ENCODE measurements around the gene AGAP3. TPM values are rescaled to one million over a fixed set of nuclear protein-coding genes. Genes with fewer than 3 reads are reported as not detected.

The AGAP3 gene
- total RNA-seq, 4 donors from 2014 or later = 68.6 to 100 (median 72.2) TPM

DNA sequence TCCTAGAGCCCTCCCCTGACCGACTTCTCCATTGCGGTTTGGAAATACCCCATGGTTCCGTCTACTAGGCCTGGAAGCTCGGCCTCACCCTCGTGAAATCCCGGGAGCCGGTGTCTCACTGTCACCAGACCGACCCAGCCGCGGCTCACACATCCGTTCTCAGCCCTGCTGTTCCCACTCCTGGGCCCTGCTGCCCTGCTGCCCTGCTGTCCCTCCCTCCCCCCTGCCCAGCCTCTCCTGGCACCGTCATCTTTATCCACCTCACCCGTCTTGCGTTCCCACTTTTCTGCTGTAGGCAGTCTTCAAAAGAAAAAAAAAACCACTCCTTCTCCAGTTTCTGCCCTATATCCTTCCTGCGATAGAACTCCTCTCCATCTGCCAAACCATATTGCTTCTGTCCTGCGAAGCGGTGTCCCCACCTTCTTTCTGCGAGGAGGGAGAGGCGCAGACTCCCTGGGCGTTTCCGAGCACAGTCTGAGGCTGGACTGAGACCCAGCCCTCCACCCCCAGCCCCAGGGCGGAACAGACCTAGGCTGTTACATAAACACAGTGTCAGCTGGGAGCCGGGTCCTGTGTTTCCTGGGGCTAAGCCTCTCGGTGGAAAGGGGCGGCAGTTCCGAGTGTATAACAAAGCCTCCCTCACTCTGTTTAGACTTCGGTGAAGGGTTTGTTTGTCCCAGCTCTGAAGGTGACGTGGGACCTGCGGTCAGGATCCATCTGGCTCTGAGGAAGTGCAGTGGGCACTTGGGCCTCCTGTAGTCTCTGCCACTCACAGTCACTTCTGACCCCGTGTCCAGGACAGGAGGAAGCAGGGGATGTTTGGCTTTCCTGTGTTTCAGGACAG lies 2.8 kb downstream of the AGAP3 start:
- intact Hi-C loops (cut with DNase I) = no loop called here
- TF ChIP-seq, protein P1, sequence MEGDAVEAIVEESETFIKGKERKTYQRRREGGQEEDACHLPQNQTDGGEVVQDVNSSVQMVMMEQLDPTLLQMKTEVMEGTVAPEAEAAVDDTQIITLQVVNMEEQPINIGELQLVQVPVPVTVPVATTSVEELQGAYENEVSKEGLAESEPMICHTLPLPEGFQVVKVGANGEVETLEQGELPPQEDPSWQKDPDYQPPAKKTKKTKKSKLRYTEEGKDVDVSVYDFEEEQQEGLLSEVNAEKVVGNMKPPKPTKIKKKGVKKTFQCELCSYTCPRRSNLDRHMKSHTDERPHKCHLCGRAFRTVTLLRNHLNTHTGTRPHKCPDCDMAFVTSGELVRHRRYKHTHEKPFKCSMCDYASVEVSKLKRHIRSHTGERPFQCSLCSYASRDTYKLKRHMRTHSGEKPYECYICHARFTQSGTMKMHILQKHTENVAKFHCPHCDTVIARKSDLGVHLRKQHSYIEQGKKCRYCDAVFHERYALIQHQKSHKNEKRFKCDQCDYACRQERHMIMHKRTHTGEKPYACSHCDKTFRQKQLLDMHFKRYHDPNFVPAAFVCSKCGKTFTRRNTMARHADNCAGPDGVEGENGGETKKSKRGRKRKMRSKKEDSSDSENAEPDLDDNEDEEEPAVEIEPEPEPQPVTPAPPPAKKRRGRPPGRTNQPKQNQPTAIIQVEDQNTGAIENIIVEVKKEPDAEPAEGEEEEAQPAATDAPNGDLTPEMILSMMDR (IDR thresholded peaks at IDR 0.05) = no peak
- peak in 2 of 4 donors; percentile 13 to 15 for TF ChIP-seq POLR2A (IDR thresholded peaks at IDR 0.05)
- Histone ChIP-seq H3K4me3 (peak overlapping the region; percentile 41 to 94 (median 64)), H3K36me3 (peaks cover 0 to 7% (median 0%) of the 10 kb centered on the region in 3 donors), H3K9me3 (no peaks in the 10 kb centered on the region), H3K27ac (peak overlapping the region; percentile 67 to 93 (median 84)), H3K27me3 (no peaks in the 10 kb centered on the region), H3K4me1 (peaks cover 31 to 67% (median 41%) of the 10 kb centered on the region in 3 donors)
- peak; percentile 17 for DNase-seq
- WGBS, 2 donors = 14 to 20% methylated on average over 24 of the region's 30 CpGs

DNA sequence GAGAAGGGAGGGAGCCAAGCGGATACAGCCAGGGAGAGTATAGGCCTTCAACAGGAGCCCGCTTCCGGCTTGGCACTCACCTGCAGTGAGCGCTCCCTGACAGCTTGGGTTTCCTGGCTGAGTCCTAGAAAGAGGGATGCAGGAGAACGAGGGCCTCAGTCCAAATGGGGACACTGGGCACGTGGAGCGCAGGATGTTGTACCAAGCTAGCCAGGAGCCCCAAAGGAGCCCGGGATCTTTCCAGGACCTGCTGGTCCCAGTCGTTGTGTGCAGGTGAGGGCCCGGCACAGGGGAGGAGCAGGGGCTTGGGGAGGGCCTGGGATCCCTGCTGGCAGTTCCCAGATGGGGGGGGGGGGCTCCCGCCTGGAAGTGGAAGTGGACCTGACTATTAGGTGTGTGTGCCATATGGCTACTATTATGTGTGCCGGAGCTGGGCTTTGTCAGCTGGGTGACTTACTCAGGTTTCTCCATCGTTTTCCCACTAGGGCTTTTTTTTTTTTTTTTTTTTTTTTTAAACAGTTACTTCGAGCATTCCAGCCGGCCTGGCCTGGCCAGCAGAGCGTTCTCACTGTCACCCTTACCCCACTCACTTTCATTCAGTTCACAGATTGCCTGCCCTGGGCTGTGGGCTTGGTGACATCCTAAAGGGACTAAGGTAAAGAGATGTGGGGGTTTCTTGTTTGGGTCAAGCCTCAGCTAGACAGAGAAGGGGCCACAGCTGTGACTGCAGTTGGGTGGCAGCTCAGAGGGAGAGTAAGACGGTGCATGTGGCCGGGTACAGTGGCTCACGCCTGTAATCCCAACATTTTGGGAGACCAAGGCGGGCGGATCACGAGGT lies 3.8 kb downstream of the AGAP3 start:
- H3K27ac ChIP-seq = peak overlapping the region; percentile 67 to 93 (median 84)
- intact Hi-C loops (cut with DNase I) = no loop called here
- no peak for DNase-seq
- H3K4me1 ChIP-seq = peaks cover 31 to 73% (median 41%) of the 10 kb centered on the region in 3 donors
- H3K27me3 ChIP-seq = no peaks in the 10 kb centered on the region
- H3K36me3 ChIP-seq = peaks cover 0 to 7% (median 0%) of the 10 kb centered on the region in 3 donors
- 83 to 84% methylated on average over 9 to 14 of the region's 22 CpGs for WGBS, 2 donors
- TF ChIP-seq POLR2A (IDR thresholded peaks at IDR 0.05) = no peak
- TF ChIP-seq, protein P1 (IDR thresholded peaks at IDR 0.05) = no peak
- peak overlapping the region in 2 of 4 donors; percentile 74 to 94 for H3K4me3 ChIP-seq
- no peaks in the 10 kb centered on the region for H3K9me3 ChIP-seq

DNA sequence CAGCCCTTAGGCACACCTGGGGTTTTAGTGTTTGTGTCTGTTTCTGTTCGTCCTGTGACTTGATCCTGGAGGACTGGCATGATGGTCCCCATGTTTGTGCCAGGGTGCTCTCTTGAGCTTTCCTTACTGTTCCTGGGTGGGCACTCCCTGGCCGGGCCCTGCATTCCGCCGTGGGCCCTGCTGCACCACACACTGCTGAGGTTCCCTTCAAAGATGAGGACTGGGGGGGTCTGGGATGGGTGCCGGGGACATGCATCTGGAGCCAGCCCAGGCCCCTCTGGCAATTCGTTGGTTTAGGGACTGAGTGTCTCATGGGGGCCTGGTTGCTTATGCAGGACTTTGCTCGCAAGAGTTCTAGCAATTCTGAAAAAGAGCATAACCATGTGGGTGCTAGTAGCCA lies 4.7 kb downstream of the AGAP3 start:
- intact Hi-C loops (cut with DNase I) = no loop called here
- H3K36me3 ChIP-seq = peaks cover 0 to 7% (median 0%) of the 10 kb centered on the region in 3 donors
- no peak for DNase-seq
- H3K27ac ChIP-seq = no peak overlapping the region
- TF ChIP-seq, protein P1 (IDR thresholded peaks at IDR 0.05) = no peak
- no peak for TF ChIP-seq POLR2A (IDR thresholded peaks at IDR 0.05)
- no peaks in the 10 kb centered on the region for H3K9me3 ChIP-seq
- no peak overlapping the region for H3K4me3 ChIP-seq
- peaks cover 28 to 67% (median 33%) of the 10 kb centered on the region in 3 donors for H3K4me1 ChIP-seq
- H3K27me3 ChIP-seq = no peaks in the 10 kb centered on the region
- 77 to 79% methylated on average over 1 to 4 of the region's 7 CpGs for WGBS, 2 donors

DNA sequence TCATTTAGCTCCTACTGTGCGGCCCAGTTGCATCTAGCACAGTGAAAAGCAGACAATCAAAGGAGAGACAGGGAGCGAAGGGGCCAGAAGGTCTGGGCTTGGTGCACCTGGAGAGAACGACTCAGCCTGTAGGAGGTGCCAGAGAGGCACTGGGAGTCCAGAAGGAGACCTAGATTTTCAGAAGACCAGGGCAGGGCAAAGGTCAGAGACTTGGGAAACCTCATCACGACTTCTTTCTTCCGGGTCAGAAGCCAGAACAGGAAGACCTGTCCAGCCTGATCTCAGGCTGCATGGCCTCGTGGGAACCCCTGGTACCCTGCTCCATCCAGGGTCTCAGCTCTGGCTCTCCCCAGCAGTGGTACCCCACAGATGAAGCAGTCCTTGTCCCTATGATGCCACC lies 5.2 kb downstream of the AGAP3 start:
- intact Hi-C loops (cut with DNase I) = no loop called here
- Histone ChIP-seq H3K4me1 (peaks cover 28 to 67% (median 33%) of the 10 kb centered on the region in 3 donors), H3K4me3 (no peak overlapping the region), H3K27me3 (no peaks in the 10 kb centered on the region), H3K36me3 (peaks cover 0 to 7% (median 0%) of the 10 kb centered on the region in 3 donors), H3K27ac (no peak overlapping the region), H3K9me3 (no peaks in the 10 kb centered on the region)
- WGBS, 2 donors = 61 to 62% methylated on average over 5 to 6 of the region's 6 CpGs
- no peak for TF ChIP-seq POLR2A (IDR thresholded peaks at IDR 0.05)
- TF ChIP-seq, protein P1 (IDR thresholded peaks at IDR 0.05) = peak in 4 of 6 experiments; percentile 9 to 54 (median 14)
- no peak for DNase-seq

Data from esophagus squamous epithelium (tissue), 5 donors.